Ovary (tissue), 9 donors: ENCODE measurements around the gene CHST13. TPM values are rescaled to one million over a fixed set of nuclear protein-coding genes. Genes with fewer than 3 reads are reported as not detected.

Experiments
- DNase-seq, 5 donors: peaks; one replicate each; pipeline ENCODE4 v3.0.0-alpha.2; 2019 to 2020
- H3K27ac ChIP-seq, 2 donors: fragments of 200-600 bp; one replicate each; pipeline versions ENCODE4 v1.5.1 to v1.8.0; 2019 to 2022
- H3K27me3 ChIP-seq: fragments of 200-600 bp; one replicate; pipeline ENCODE4 v1.8.0; 2022
- H3K36me3 ChIP-seq: fragments of 200-600 bp; sonication (generic); one replicate; pipeline ENCODE4 v1.5.1; 2019
- H3K4me1 ChIP-seq: one replicate; pipeline ENCODE4 v1.8.1; 2013; ENCODE audit warnings: mild to moderate bottlenecking, moderate library complexity; ENCODE audit not compliant: insufficient read depth
- H3K4me3 ChIP-seq: fragments of 200-600 bp; sonication (generic); one replicate; pipeline ENCODE4 v1.5.1; 2017
- H3K9me3 ChIP-seq, 2 donors: fragments of 200-600 bp in 1 of 2; sonication (generic) in 1 of 2; one replicate each; pipeline versions ENCODE4 v1.5.1 to v1.8.1; 2013 to 2019; ENCODE audit warnings: mild to moderate bottlenecking in 1 of 2, moderate library complexity in 1 of 2
- CTCF ChIP-seq, 3 donors: fragments of 450-650 bp in 2 of 3; fragments of 200-600 bp in 1 of 3; IDR thresholded peaks; one replicate each; pipeline versions ENCODE4 v1.5.1 to v1.8.0; 2016 to 2022; ENCODE audit warnings: antibody characterized with exemption in 3 of 3, mild to moderate bottlenecking in 1 of 3
- EP300 ChIP-seq: sonication (generic); formaldehyde crosslinking; IDR thresholded peaks from one replicate; pipeline ENCODE4 v1.6.1; 2017; ENCODE audit warnings: antibody characterized with exemption
- POLR2A ChIP-seq: fragments of 450-650 bp; IDR thresholded peaks from one replicate; pipeline ENCODE4 v1.6.1; 2017; ENCODE audit warnings: antibody characterized with exemption, mild to moderate bottlenecking, moderate library complexity
- whole genome bisulfite sequencing, 3 donors: extraction: QIAGEN DNeasy Blood & Tissue Kit in 1 of 3; methylation state at CpG; one replicate each; pipeline versions ENCODE4 v1.1.5 to v1.1.7; 2013 to 2017; 5-methylcytosine and 5-hydroxymethylcytosine counted together
- intact Hi-C, 4 donors: fragments of 100-400 bp; cut with DNase I; formaldehyde crosslinking; loops; one replicate each; pipeline versions ENCODE4 v1.11.0 to v1.15.1; 2022 to 2023
- polyA plus RNA-seq, 2 donors: library from polyadenylated mRNA; stranded (reverse); fragments of 200-250 nt in 1 of 2; fragments of 350-450 nt in 1 of 2; fragmentation: Illumina TruSeq in 1 of 2; extraction: RNeasy Lipid Tissue Mini Kit (QIAGEN cat#74804) in 1 of 2; gene quantifications; one replicate each; pipeline ENCODE4 v1.2.3, GENCODE V29; 2013 to 2014
- total RNA-seq, 7 donors: library from RNA; depleted of rRNA in 2 of 7; stranded (reverse); fragments of >200 nt in 2 of 7; fragmentation: NEBNext Ultra II Directional in 3 of 7; extraction: Animal tissue kit (Norgen Biotek cat#: 25700) in 3 of 7; gene quantifications; one replicate each; pipeline versions ENCODE4 v1.1.0 to v1.2.4, GENCODE V29; 2016 to 2023
- donor health status: DM: no; HTN: no; CAD: no; lungs with moderate emphysema.
- donor health status: DM: no; HTN: no; CAD: no.
- donor health status: Bipolar disorder and iron deficiency.
- donor health status: DM: yes; HTN: yes; CAD: no.
- donor health status: DM: no; HTN: no; CAD: no.
- donor health status: DM: yes; HTN: yes; CAD: no.

Gene CHST13
- total and polyA plus RNA-seq, 9 donors: 0.12 to 0.87 (median 0.31) TPM; not detected in 4

DNA sequence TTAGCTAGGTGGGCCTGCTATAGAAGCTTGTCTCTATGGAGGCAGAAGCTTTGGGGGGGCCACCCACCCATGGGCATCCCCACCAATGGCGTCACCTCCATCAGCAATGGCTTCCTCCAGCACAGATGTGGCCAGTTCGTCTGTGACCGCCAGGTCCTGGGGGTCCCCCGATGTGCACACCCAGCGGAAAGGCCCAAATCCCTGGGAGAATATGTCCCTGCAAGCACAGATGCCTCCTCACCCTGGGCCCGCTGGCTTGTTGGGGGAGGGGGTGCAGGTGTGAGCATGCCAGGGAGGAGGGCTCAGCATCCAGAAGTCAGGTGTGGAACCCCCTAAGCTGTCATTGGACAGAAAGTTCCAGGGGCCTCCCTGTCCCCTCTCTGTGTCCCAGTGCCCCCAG is 26.0 kb upstream of the CHST13 start:
- TF ChIP-seq EP300: no peak
- TF ChIP-seq CTCF (IDR thresholded peaks at IDR 0.05): no peak
- no peak for TF ChIP-seq POLR2A
- no peaks in the 10 kb centered on the region for H3K4me1 ChIP-seq
- H3K27ac ChIP-seq: no peak overlapping the region
- no peak overlapping the region for H3K4me3 ChIP-seq
- no peaks in the 10 kb centered on the region for H3K9me3 ChIP-seq
- WGBS, 3 donors: 91 to 96% (median 94%) methylated on average over 6 of the region's 6 CpGs
- no peak for DNase-seq
- intact Hi-C loops: no loop called here
- H3K27me3 ChIP-seq: no peaks in the 10 kb centered on the region
- H3K36me3 ChIP-seq: no peaks in the 10 kb centered on the region

- Histone ChIP-seq H3K9me3 (no peaks in the 10 kb centered on the region), H3K4me1 (no peaks in the 10 kb centered on the region), H3K36me3 (no peaks in the 10 kb centered on the region), H3K27ac (no peak overlapping the region), H3K27me3 (no peaks in the 10 kb centered on the region), H3K4me3 (no peak overlapping the region)
- WGBS, 3 donors: 71 to 82% (median 74%) methylated on average over 4 of the region's 4 CpGs
- no peak for DNase-seq
- intact Hi-C loops: no loop called here
- TF ChIP-seq POLR2A (no peak), CTCF (IDR thresholded peaks at IDR 0.05) (no peak), EP300 (no peak)
Measured at GRCh38 chr3:126498461-126498860, 25.5 kb upstream of the CHST13 start.

GRCh38 chr3:126498929-126499328 is 25.0 kb upstream of the CHST13 start:
- DNase-seq: no peak
- Histone ChIP-seq H3K9me3 (no peaks in the 10 kb centered on the region), H3K4me1 (no peaks in the 10 kb centered on the region), H3K27me3 (no peaks in the 10 kb centered on the region), H3K27ac (no peak overlapping the region), H3K36me3 (no peaks in the 10 kb centered on the region), H3K4me3 (no peak overlapping the region)
- no peak for TF ChIP-seq EP300
- no peak for TF ChIP-seq CTCF (IDR thresholded peaks at IDR 0.05)
- no peak for TF ChIP-seq POLR2A
- intact Hi-C loops: no loop called here
- WGBS, 3 donors: 61 to 70% (median 68%) methylated on average over 10 of the region's 10 CpGs

DNA sequence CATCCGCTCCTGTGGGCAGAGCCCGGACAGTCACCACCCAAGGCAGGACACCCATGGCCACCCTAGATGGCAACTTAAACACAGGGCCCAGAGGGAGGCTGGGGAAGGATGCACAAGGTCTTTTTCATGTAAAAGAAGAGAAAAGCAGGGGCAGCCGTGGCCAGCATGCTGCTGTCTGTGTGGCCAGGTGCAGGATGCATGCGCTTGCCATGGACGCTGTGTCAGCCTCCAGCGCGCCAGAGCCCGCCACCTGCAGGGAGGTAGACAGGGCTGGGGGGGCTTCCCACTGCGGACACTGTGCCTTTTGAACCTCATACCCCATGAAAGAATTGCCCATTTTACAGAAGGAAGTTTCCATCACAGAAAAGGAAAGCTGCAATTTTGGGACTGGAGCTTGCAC is 24.6 kb upstream of the CHST13 start:
- TF ChIP-seq CTCF (IDR thresholded peaks at IDR 0.05) (no peak), POLR2A (no peak), EP300 (no peak)
- no peak for DNase-seq
- intact Hi-C loops: no loop called here
- WGBS, 3 donors: 90 to 95% (median 92%) methylated on average over 9 of the region's 9 CpGs
- Histone ChIP-seq H3K36me3 (no peaks in the 10 kb centered on the region), H3K4me3 (no peak overlapping the region), H3K27me3 (no peaks in the 10 kb centered on the region), H3K27ac (no peak overlapping the region), H3K4me1 (no peaks in the 10 kb centered on the region), H3K9me3 (no peaks in the 10 kb centered on the region)

DNA sequence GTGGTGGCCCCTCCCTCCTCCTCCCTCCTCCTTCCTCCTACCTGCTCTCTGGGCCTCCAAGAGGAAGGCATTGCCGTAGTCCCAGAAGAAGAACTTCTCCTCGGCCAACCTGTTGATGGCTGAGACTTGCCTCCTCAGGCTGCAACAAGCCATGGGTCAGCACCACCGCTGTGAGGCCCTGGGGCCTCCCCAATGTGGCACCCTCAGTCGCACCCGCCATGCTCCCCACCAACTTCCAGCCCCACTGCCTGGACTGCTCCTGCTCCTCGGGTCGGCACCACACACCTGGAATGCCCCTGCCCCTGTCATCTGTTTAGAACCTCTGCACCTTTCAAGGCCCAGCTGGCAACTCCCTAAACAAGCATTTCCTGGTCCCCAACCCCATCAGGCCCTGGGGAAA is 23.9 kb upstream of the CHST13 start:
- WGBS, 3 donors: 79 to 91% (median 85%) methylated on average over 7 of the region's 7 CpGs
- intact Hi-C loops: no loop called here
- no peaks in the 10 kb centered on the region for H3K27me3 ChIP-seq
- no peaks in the 10 kb centered on the region for H3K4me1 ChIP-seq
- no peaks in the 10 kb centered on the region for H3K36me3 ChIP-seq
- DNase-seq: no peak
- H3K4me3 ChIP-seq: no peak overlapping the region
- no peaks in the 10 kb centered on the region for H3K9me3 ChIP-seq
- H3K27ac ChIP-seq: no peak overlapping the region
- TF ChIP-seq POLR2A: no peak
- no peak for TF ChIP-seq CTCF (IDR thresholded peaks at IDR 0.05)
- no peak for TF ChIP-seq EP300
